GM12873 (cell line): ENCODE measurements around the gene IGF2.
A peak's percentile ranks its signal among the peaks of the same experiment; 100 is the strongest.

Source experiments
- TF ChIP-seq, protein P1 (sequence below): IDR thresholded peaks from 2 replicates; pipeline ENCODE4 v1.5.1; 2012; ENCODE audit warnings: low read depth, mild to moderate bottlenecking, moderate library complexity, low read length, control low read depth; ENCODE audit not compliant: insufficient read depth; ENCODE audit errors: missing control alignments

IGF2 gene, protein sequence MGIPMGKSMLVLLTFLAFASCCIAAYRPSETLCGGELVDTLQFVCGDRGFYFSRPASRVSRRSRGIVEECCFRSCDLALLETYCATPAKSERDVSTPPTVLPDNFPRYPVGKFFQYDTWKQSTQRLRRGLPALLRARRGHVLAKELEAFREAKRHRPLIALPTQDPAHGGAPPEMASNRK

DNA sequence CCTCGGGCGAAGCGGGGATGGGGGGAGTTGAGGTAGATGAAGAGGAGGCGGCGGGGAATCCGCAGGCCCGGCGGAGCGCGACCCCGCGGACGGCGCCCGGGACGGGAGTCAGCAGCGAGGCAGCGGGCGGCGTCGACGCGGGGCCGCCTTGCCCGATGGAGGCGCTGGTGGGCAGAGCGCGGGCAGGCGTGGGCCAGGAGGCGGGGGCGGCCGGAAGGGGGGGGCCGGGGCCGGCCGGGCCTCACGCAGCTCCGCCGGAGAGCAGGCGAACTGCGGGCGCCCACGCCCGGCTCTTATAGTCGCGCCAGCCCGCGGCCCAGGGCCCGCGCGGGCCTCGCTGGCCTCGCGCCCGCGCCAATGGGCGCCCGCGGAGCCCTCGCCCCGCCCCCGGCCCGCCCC is at the start of gene IGF2:
TSS of gene IGF2 (minus strand) at position 267 of the 399 bp plus-strand sequence. CDS start 3,866 bp downstream, outside the sequence.
- TF ChIP-seq, protein P1, sequence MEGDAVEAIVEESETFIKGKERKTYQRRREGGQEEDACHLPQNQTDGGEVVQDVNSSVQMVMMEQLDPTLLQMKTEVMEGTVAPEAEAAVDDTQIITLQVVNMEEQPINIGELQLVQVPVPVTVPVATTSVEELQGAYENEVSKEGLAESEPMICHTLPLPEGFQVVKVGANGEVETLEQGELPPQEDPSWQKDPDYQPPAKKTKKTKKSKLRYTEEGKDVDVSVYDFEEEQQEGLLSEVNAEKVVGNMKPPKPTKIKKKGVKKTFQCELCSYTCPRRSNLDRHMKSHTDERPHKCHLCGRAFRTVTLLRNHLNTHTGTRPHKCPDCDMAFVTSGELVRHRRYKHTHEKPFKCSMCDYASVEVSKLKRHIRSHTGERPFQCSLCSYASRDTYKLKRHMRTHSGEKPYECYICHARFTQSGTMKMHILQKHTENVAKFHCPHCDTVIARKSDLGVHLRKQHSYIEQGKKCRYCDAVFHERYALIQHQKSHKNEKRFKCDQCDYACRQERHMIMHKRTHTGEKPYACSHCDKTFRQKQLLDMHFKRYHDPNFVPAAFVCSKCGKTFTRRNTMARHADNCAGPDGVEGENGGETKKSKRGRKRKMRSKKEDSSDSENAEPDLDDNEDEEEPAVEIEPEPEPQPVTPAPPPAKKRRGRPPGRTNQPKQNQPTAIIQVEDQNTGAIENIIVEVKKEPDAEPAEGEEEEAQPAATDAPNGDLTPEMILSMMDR = no peak

DNA sequence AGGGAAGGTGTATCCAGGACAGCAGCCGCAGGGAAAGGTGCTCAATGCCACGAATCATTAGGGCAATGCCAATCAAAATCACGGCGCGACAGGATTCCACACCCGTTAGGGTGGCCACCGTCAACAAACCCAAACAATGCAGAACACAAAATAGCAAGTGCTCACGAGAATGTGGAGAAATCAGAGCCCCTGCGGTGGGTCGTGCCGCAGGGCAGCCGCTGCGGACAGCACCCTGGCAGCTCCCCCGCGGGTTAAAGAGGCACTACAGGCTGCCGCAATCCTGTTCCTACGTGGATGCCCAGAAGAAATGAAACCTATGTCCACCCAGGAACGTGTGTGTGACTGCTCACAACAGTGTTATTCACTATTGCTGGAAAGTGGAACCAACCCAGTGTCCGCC is 49.6 kb upstream of the IGF2 start:
- TF ChIP-seq, protein P1 = no peak

DNA sequence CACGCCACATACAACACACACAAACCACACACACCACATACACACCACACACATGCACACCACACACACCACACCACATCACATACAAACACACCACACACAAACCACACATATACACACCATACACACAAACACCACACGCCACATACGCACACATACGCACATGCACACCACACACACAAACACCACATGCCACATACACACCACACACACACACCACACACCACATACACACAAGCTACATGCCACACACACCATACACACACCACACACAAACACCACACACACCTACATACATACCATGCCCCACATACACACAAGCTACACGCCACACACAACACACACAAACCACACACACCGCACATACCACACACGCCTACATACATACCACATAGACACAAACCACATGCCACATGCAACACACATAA is 48.1 kb upstream of the IGF2 start:
- TF ChIP-seq, protein P1 = no peak

DNA sequence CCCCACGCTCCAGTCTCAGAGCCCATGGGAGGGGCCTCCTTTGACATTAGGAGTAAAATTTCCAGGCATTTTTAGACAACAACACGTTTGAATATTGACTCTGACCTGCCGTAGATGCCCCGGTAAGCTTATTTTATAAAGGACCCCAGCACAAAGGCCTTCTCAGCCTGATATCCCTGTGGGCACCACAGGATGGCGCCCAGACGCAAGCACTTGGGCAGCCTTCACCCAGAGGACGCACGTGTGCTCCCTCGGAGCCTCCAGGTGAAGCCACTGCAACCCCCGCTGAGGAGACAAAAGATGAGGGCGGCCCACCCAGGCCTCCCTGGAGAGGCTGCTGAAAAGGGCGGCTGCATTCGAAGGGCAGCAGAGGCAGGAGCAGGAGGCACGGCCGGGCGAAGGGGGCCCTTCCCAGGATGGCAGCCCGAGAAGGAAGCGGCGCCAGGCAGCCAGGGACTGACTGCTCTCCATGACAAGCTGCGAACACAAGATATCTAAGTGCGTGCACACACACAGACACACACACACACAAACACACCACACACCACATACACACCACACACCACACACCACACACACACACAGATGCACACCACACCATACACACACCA is 47.6 kb upstream of the IGF2 start:
- TF ChIP-seq, protein P1 = peak; percentile 45

DNA sequence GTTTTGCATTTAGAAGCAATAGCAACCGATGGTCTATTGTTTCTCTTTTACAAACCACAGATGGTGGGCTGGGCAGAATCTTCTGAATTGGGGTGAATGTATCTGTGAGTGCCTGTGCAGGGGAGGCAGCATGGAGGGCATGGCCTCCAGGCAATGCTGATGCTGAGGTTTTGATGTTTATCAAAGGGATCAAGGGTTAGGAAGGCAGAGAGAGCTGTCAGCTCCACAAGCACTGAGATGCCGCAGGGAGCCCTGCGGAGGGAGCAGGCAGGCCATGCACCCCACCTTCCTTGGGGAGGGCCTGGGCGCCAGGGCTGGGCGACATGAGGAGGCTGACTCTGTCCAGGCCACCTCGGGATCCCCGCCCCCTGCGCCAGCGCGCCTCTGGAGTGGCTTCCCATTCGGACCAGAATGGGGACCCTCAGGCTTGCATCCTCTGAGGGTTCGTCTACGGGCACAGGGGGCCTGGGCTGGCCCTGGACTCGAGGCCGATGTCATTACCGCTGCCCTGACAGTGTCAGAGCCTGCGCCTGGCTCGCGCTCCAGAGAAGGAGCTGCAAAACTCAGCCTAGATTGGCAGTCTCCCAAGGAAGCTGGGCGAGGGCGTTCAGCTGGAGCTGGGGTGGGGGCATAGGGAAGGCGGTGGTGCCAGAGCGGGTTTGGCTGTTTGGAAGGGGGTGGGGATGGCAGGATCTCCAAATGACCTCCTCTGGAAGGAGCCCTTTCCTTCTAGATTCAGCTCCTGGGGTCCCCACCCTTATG is 46.3 kb upstream of the IGF2 start:
- TF ChIP-seq, protein P1 = no peak

DNA sequence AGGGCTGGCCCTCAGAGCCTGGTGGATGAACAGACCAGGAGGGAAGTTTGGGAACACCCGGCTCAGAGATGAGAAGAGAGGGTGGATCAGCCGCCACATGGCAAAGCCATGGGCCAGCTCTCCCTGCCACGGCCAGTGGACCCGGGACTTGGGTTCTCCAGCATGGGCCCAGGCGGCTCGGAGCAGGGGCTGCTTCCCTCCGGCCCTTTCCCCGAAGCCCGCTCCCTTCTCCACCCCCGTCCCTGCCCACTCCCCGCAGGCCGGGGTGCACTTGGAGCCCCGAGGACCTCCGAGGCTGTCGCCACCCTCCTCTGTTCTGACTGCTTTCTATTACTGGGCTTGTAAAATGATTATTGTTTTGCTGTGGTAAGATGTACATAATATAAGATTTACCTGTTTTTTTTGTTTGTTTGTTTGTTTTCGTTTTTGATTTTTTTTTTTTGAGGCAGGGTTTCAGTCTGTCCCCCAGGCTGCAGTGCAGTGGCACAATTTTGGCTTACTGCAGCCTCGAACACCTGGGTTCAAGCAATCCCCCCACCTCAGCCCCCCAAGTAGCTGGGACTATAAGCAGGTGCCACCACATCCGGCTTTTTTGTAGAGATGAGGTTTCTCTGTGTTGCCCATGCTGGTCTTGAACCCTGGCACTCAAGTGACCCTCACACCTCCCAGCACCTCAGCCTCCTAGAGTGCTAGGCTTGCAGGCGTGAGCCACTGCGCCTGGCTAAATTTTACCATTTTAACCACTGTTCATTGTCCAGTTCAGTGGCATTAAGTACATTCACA is 43.7 kb upstream of the IGF2 start:
- TF ChIP-seq, protein P1 = no peak
